ENCODE data around the gene BTLA.
"Not testable (repeated sequence)": the region's sequence is repeated elsewhere in the genome, so short reads cannot be mapped to it uniquely, and the experiment has no call there.

The BTLA gene

DNA sequence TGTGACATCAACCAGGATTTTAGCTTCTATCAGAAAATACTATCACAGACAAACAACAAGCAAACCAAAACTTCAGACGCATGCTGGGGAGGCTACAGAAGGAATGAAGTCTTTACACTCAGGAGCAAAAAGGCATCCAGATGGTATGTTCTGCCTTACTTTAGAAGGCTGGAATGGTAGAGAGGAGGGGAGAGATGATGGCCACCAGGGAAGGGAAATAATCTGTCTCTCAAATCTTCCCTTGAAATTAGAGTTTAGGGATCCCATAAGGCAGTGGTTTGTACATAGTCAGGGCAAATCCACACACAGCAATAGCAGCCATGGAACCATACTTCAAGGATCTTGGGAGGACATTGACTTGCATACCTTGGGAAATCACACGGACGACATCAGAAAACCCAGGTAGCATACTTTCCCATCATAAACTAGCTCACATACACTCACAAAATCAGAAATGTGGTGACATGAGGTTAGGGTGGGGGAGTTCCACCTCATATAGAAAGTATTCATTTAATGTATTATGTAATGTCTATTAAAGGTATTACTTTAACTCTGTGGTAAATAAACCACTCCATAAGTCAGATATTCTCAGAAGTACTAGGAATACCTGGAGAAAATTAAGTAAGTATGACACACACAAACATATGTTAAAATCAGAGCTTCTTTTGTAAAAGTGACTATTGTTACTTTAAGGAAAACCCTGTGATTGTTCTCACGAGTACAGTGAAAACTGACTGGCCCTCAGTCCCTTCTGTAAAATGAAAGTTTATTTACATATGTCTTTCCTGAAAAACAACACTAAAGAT is 9.4 kb downstream of the BTLA start:
- DNase-seq (ENCODE audit: low read depth), result no peak

DNA sequence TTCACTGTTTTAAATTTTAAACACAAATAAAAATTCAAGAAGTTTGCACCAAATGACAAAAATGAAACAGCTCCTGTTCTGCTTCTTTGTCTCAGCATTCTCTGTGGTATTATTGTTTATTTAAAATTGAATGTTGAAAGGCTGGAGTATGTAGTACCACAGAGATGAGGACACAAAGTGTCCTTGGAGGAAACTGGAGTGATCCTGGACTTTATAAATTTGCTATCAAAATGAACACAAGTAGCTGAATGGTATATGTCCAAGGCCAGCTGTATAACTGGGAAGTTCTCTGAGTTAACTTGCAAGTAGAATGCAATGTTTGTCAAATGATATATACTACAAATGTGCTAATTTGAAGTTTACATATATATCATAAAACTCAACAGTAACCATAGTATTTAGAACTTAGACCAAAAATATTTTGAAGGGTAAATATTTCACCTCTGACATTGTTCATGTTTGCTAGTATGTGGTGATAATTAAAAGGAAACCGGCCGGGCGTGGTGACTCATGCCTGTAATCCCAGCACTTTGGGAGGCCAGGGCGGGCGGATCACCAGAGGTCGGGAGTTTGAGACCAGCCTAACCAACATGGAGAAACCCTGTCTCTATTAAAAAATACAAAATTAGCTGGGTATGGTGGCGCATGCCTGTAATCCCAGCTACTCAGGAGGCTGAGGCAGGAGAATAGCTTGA is 12.3 kb downstream of the BTLA start:
- DNase-seq (ENCODE audit: low read depth), result no peak

DNA sequence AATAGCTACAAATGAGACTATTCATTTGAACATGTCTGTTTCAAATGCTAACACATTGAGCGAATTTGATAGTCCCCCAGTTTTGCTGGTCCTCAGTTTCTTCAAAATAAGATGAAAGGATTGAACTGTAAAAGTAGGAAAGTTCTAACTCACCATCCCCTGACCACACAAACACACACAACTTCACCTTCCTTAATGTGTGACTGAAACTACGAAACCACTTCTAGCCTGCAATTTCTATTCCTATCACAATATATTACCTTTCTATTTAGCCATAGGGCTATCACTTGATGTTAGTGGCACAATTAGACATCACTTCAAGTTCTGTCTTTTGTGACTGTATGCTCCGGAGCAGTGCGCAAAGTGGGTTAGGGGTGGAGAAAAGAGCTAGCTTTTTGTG is 14.9 kb downstream of the BTLA start:
- DNase-seq (ENCODE audit: low read depth), result no peak

DNA sequence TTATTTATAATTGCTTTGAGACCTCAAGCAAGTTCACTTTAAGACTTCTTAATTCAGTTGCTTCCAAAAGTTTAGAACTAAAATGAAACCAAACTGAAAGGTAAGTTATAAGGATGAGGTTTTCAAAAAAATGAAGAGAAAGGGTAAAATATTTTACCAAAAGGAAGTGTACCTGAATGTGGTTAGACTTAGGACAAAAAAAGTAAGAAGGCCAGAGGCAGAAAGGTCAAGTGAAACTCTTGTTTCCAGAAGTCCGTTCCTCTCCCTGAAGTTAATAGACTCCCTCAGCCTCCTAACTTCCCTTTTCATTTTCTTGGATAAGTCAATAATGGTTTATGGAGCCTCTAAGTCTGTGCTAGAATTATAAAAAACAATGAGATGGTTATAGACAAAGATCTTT is 16.6 kb downstream of the BTLA start:
- no peak for DNase-seq (ENCODE audit: low read depth)

DNA sequence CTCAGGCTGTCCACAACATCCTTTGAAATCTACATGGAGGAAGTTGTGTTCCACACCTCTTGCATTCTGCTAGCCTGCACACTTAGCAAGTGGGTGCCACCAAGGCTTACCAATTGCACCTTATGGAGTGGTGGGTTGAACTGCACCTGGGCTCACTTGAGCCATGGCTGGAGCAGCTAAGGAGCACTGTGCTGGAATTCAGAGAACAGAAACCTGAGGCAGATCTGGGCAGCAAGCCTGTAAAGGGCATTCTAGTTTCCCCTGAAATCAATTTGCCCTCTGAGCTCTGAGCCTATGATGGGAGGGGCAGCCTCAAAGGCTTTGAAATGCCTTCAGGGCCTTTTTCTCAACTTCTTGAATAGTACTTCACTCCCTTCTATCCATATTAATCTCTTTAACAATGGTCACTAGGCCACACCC is 18.0 kb downstream of the BTLA start:
- DNase-seq (ENCODE audit: low read depth), result no peak

DNA sequence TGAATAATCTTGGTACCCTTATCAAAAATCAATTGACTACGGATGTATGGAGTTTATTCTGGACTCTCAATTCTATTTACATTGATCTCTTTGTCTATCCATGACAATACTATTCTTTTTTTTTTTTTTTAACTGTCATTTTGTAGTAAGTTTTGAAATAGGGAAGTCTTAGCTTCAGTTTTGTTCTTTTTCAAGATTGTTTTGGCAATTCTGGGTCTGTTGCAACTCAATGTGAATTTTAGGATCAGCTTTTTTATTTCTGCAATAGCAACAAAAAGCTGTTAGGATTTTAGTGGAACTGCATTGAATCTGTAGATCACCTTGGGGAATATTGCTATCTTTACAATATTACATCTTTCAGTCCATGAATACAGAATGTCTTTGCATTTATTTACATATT is 21.4 kb downstream of the BTLA start:
- DNase-seq (ENCODE audit: low read depth), result no peak

DNA sequence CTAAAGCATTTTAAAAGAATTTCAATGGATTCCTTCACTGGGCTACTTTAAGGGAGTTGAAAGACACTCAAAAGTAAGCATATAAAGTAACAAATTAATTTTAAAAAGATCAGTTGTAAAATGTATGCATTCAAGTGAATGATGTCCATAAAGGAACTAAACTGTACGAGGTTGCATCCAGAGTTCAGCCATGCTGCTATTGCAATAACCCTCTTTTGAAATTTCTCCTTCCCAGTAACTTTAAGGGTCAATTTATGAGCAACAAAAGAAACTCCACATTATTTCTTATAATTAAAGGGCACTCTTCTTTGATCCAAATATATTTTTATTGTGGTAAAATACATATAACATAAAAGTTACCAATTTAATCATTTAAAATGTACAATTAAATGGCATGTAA is 22.9 kb downstream of the BTLA start:
- DNase-seq (ENCODE audit: low read depth), result no peak

DNA sequence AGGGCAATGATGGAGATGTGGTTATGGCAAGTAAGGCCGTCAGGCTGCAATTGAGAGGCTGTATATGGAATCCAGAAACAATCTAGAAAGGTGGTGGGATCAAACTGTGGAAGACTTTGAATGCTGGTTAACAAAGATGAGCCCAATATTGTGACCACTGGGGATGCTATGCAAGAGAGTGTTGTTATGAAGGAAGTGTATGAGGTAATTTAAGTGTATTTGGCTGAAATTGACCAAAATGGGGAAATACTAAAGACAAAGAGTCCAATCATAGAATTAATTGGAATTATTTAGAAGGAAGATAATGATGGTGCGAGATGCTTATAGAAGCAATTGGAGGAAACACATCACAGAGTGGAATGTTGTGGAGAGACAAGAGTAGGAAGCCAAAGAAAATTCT is 24.5 kb downstream of the BTLA start:
- no peak for DNase-seq (ENCODE audit: low read depth)

DNA sequence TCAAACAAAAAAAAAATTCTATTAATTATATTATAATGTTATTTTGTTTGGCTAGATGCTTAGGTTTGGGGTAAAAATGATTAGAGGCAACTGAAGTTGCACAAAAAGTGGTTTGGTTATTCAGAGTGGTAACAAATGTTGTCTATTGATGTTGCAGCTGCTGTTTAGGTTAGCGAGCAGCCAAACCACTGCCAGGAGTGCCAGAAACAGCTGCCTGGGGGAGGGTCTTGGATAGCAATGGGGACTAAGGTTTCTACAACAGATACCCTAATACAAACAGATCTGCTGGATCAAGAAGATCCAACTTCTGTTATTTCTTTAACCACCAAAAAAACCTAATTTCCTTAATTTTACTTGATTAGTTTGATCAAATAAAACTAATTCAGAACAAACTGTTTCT is 26.6 kb downstream of the BTLA start:
- DNase-seq (ENCODE audit: low read depth), result no peak

DNA sequence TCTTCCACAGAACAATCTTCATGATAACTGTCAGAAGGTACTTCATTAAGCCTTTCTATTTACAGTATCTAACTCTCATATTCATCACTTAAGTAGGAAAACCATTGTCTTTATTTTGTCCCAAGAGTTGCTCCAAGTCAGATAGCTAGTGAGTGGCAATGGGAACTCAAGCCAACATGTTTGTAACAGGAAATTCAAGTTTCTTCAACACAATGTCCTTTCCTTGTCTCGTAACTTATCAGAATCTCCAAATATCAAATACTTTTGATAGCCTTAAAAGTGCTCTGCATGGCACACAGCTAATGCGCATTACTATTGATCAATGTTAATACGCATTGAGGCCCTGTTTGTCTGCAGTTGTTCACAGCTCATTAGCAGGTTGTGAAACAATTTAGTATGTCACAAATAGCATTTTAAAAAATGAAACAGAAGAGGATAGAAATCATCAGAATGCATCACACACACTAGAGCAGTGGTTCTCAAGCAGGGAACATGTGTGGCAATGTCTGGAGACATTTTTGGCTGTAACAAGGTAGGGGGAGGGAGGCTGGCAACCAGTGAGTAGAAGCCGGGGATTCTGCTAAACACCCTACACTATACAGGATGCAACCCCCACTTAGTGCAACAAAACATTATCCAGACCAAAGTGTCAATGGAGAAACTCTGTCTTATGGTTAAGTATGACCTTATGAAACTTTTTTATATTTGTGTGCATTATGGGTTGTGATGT is 27.5 kb downstream of the BTLA start:
- DNase-seq (ENCODE audit: low read depth), result no peak

DNA sequence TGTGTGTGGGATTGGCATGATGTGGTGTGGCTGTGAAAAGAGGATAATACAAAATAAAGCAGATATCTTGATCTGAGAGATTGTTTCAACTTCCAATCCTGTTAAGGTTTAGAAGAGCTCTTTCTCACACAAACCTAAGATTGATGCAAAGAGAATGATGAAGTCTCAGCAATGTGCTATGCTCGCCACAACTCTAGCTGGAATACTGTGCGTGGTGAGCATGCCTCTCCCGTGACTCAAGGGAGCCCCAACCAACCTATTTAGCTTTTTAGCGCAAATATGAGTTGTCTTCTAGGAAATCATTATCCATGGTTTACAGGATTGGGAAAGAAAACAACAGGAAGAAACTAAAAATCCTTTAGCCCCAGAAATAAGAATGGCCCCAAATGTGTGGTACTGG is 28.5 kb downstream of the BTLA start:
- peak; percentile 68 for DNase-seq (ENCODE audit: low read depth)

DNA sequence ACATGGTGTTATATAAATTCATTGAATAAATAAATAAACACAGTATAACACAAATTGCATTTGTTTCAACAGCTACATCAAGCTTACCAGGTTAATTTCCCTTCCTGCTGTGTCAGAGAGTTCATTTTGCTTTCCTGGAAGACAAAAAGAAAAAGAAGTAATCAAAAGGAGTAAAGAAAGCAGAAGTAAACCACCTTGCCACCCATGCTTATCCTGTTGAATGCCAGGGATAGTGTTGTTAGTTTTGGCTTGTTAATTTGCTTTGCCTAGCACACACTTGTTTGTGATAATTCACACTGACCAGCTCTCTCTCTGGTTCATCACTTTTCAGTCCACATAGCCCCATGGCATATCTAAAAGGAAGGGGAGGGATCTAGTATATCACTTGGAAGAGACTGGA is 29.6 kb downstream of the BTLA start:
- no peak for DNase-seq (ENCODE audit: low read depth)

DNA sequence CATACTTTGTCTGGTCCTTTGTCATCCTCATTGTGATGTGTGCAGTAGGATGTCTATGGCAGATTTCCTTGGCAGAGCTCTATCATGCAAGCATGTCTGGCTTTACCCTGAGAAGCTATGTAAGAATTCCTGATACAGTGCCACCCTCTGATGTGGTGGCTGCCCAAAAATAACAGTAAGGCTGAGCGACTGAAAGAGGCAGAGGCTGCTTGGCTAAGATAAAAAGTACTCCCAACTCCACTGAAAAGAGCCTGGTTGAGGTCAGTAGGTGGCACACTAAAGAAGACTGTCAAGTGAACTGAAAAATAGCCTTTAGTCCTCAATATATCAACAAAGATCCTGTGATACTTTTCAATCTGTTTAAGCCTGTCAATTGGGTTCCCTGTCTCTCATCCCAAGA is 31.7 kb downstream of the BTLA start:
- DNase-seq (ENCODE audit: low read depth), result no peak

DNA sequence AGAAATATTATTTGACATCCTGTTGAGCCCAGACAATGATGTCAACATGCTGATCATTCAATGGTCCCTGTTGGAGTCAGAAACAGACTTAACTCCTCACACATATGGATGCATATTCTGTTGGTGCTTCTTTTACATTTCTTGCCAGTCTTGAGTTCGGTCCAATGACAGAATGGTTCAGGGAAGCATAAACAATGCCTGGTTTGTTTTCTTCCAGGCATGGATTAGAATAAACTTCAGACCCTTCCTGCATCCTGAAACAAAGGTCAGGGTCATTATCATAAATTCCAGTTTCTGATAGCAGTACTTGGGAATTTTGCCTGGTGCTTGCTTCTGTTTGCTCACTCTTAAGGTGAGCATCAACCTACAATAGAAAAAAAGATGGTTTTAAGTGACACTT is 33.3 kb downstream of the BTLA start:
- no peak for DNase-seq (ENCODE audit: low read depth)

DNA sequence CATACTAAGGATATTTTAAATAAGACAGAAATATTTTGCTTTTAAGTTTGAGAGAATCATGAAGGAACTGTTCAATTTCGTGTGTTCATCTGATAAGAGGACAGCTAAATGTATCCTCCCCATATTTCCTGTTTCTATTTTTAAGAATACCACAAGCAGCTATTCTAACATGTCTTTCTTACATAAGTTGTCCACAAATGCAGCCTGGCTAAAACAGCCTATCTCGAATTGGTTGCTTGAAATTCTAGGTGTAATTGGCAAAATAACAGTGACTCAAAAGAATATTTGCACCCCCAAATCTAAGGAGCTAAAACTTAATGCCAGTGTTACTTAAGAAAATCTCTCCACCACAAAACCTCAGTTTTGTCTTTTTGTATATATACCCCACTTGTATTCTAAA is 35.0 kb downstream of the BTLA start:
- no peak for DNase-seq (ENCODE audit: low read depth)

DNA sequence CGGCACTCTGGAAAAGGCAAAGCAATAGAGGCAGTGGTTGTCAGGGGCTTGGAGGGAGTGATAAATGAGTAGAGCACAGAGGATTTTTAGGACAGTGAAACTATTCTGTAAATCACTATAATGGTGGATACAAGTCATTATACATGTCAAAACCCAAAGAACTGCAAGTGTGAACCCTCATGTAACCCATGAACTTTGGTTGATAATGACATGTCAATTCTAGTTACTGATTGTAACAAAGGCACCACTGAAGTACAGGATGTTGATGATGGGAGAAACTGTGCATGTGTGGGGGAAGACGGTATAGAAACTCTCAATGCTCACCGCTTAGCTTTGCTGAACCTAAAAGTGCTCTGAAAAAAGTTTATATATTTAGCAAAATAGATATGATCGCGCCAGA is 36.0 kb downstream of the BTLA start:
- no peak for DNase-seq (ENCODE audit: low read depth)

DNA sequence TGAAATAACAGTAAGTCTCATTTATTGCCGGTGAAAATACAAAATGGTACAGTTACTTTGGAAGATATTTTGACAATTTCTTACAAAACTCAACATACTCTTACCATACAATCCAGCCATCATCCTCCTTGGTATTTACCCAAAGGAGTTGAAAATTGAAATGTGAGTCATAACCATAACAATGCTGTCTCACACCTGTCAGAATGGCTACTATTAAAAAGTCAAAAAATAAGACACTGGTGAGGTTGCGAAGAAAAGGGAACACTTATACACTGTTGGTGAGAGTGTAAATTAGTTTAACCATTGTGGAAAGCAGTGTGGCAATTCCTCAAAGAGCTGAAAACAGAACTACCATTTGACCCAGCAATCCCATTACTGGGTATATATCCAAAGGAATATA is 37.5 kb downstream of the BTLA start:
- not testable (repeated sequence) for DNase-seq (ENCODE audit: low read depth)

DNA sequence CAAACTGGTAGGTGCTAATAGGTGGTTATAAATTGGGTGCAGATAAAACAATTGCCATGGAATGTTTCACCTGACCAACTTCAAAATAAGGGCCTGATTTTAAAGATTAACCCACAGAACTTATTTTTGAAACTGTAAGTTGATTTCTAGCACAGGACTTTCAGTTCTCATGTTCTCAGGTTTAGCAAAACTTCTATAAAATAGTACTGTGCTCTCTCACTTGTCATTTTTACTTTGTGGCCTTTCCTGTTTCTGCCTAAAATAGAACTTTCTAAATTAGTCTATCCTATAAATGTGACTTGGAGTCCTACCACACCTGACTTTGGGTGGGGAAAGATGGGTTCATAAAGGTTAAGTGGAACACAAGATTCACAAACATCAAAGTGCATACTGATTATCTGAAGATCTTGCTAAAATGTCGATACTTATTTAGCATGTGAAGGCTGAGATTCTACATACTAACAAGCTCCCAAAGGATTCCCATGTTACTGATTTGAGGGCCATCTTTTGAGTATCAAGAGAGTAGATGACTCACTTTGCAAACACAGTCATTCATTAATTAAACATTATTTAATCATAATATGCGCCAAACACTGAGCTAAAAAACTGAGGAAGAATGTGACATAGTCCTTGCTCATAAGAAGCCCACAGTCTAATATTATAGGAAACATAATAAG is 38.6 kb downstream of the BTLA start:
- no peak for DNase-seq (ENCODE audit: low read depth)

DNA sequence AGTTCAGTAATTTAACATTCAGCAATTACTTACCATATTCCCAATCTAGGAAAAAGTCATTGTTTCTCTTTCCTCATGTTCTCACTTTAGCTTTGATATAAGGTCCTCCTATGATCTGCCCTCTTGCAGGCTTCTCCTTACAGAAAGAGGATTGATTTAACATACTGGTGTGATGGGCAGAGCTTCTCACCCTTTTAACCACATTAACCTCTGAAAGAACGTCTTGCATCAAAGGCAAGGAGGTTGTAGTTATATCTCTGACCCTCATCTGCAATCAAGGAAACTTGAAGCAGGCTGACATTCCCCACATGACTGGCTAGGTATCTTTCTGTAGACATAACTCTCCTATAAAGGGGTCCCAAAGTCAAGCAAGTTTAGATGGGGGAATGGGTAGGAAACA is 39.5 kb downstream of the BTLA start:
- DNase-seq (ENCODE audit: low read depth), result no peak

DNA sequence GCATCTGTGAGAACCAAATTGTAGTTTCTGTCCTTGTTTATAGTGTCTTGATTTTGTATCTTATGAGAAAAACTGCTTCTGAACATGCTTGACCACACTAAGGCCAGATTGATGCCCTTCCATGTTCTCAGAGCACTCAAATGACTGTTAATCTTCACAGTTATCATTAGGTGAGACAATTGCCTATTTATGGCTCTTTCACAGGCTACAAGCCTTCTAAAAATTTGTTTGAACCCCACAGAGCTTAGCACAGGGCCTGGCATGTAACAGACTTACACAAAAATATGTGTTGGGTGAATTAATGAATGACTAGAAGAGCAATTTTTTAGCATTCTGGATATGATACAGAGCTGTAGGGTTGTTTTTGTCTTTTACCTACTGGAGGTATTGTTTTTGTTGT is 43.1 kb downstream of the BTLA start:
- DNase-seq (ENCODE audit: low read depth), result no peak

DNA sequence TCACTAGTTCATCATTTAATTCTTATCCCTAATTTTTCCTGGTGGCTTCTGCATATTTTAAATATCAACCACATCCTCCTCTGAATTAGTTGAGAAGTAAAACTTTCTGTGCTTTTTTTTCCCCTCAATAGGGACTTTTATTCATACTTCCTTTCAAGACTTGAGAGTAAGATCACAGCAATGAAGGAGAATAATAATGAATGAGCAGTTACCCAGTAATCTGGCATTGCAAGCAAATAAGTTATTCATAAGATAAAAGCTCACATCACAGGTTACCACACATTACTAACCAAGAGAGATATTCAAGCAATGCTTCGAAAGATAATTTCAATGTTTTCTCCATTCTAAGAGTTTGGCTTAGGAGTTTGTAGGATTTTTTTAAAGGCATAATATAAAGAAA is 50.3 kb downstream of the BTLA start:
- DNase-seq (ENCODE audit: low read depth), result no peak

DNA sequence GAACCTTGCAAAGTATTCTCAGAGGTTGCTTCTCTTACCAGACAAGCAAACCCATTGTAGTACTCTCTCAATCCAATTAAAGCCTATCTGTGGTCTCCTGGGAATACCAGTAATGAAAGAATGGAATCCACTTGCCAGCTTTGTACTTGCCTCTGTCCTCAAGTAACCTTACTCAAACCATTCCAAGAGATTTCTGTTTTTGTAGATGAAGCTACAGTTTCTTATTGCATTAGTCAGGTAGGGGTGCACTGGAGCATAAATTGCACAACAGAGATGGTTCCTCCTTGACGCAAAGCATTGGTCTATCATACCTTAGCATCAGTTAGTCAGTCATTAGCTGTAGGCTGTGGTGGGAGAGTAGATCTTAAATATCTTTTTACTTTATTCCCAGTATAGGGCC is 52.9 kb downstream of the BTLA start:
- no peak for DNase-seq (ENCODE audit: low read depth)

DNA sequence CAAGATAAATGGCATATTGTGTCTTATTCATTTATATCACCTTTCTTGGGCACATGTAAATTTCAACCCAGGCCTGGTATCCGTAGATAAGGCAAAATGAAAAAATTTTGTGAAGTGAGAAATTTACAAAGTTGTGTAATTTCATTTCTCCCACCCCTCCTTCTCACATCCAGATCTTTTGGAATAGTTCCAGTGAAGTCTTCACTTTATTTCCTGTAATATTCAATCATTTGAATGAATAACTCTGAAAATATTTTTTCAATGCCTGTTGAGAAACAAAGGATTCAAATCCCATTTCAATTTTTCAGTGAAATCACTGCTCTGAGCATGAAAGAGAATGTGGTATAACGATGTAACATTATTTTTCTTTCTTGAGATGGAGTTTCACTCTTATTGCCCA is 53.4 kb downstream of the BTLA start:
- DNase-seq (ENCODE audit: low read depth), result no peak

Measured in stromal cell of bone marrow (primary cell).